ENCODE measurements around the gene APOA5. TPM values are rescaled to one million over a fixed set of nuclear protein-coding genes. Genes with fewer than 3 reads are reported as not detected.

APOA5 gene
- polyA plus RNA-seq, 3 donors = not detected

DNA sequence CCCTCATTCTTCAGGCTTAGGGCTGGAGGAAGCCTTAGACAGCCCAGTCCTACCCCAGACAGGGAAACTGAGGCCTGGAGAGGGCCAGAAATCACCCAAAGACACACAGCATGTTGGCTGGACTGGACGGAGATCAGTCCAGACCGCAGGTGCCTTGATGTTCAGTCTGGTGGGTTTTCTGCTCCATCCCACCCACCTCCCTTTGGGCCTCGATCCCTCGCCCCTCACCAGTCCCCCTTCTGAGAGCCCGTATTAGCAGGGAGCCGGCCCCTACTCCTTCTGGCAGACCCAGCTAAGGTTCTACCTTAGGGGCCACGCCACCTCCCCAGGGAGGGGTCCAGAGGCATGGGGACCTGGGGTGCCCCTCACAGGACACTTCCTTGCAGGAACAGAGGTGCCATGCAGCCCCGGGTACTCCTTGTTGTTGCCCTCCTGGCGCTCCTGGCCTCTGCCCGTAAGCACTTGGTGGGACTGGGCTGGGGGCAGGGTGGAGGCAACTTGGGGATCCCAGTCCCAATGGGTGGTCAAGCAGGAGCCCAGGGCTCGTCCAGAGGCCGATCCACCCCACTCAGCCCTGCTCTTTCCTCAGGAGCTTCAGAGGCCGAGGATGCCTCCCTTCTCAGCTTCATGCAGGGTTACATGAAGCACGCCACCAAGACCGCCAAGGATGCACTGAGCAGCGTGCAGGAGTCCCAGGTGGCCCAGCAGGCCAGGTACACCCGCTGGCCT lies 38.7 kb upstream of the APOA5 start:
- H3K4me3 Mint-ChIP-seq = no peak overlapping the region
- peaks cover 8% of the 10 kb centered on the region for H3K4me1 Mint-ChIP-seq
- Histone ChIP-seq H3K36me3 (replicated peaks in 1 of 2; ENCODE audit: control insufficient read depth in 1 of 2, insufficient read depth in 2 of 2, low read length in 2 of 2) (no peaks in the 10 kb centered on the region), H3K9ac (ENCODE audit: insufficient read depth, low read length, poor library complexity, severe bottlenecking) (no peak overlapping the region), H3K4me3 (replicated peaks in 1 of 3; ENCODE audit: low read depth in 2 of 3, low read length in 3 of 3) (no peak overlapping the region), H3K79me2 (ENCODE audit: insufficient read depth, low read length) (no peaks in the 10 kb centered on the region), H3K27ac (ENCODE audit: low read depth in 1 of 2, low read length in 2 of 2) (no peak overlapping the region), H3K4me1 (ENCODE audit: control insufficient read depth in 1 of 2, insufficient read depth in 2 of 2, low read length in 2 of 2) (peaks cover 7 to 8% of the 10 kb centered on the region in 2 donors), H4K20me1 (ENCODE audit: insufficient read depth, low read length) (no peaks in the 10 kb centered on the region), H3K9me3 (replicated peaks in 1 of 2; ENCODE audit: control insufficient read depth in 1 of 2, insufficient read depth in 1 of 2, low read length in 2 of 2) (no peaks in the 10 kb centered on the region), H3K27me3 (ENCODE audit: control insufficient read depth in 2 of 2, insufficient read depth in 2 of 2, low read length in 2 of 2) (no peaks in the 10 kb centered on the region), H2AFZ (ENCODE audit: insufficient read depth, low read depth, low read length, poor library complexity, severe bottlenecking) (no peak overlapping the region), H3K4me2 (replicated peaks; ENCODE audit: extremely low read depth, low read length, poor library complexity, severe bottlenecking) (no peak overlapping the region)
- no peaks in the 10 kb centered on the region for H3K36me3 Mint-ChIP-seq
- H3K27me3 Mint-ChIP-seq (ENCODE audit: low read depth in 3 of 3) = peaks cover 3 to 7% (median 4%) of the 10 kb centered on the region in 3 donors
- H3K27ac Mint-ChIP-seq = no peak overlapping the region
- no peak for DNase-seq
- TF ChIP-seq, protein P1, sequence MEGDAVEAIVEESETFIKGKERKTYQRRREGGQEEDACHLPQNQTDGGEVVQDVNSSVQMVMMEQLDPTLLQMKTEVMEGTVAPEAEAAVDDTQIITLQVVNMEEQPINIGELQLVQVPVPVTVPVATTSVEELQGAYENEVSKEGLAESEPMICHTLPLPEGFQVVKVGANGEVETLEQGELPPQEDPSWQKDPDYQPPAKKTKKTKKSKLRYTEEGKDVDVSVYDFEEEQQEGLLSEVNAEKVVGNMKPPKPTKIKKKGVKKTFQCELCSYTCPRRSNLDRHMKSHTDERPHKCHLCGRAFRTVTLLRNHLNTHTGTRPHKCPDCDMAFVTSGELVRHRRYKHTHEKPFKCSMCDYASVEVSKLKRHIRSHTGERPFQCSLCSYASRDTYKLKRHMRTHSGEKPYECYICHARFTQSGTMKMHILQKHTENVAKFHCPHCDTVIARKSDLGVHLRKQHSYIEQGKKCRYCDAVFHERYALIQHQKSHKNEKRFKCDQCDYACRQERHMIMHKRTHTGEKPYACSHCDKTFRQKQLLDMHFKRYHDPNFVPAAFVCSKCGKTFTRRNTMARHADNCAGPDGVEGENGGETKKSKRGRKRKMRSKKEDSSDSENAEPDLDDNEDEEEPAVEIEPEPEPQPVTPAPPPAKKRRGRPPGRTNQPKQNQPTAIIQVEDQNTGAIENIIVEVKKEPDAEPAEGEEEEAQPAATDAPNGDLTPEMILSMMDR (IDR thresholded peaks at IDR 0.05) = no peak
- 97% methylated on average over 15 of the region's 17 CpGs for WGBS (ENCODE audit: insufficient coverage)
- intact Hi-C loops (cut with micrococcal nuclease) = no loop called here
- H3K9me3 Mint-ChIP-seq = no peaks in the 10 kb centered on the region

GRCh38 chr11:116829525-116830183 lies 38.0 kb upstream of the APOA5 start, which contains the start of gene APOC3:
APOC3 (plus strand) TSS chr11:116829907; CDS start chr11:116830583, 676 bp downstream.
- Histone ChIP-seq H3K27ac (ENCODE audit: low read depth in 1 of 2, low read length in 2 of 2) (no peak within 1 kb of the TSS), H3K9ac (ENCODE audit: insufficient read depth, low read length, poor library complexity, severe bottlenecking) (no peak within 1 kb of the TSS), H3K36me3 (replicated peaks in 1 of 2; ENCODE audit: control insufficient read depth in 1 of 2, insufficient read depth in 2 of 2, low read length in 2 of 2) (no peaks in the 10 kb centered on the region), H3K9me3 (replicated peaks in 1 of 2; ENCODE audit: control insufficient read depth in 1 of 2, insufficient read depth in 1 of 2, low read length in 2 of 2) (no peaks in the 10 kb centered on the region), H3K79me2 (ENCODE audit: insufficient read depth, low read length) (no peaks in the 10 kb centered on the region), H4K20me1 (ENCODE audit: insufficient read depth, low read length) (no peaks in the 10 kb centered on the region), H3K27me3 (ENCODE audit: control insufficient read depth in 2 of 2, insufficient read depth in 2 of 2, low read length in 2 of 2) (no peaks in the 10 kb centered on the region), H3K4me1 (ENCODE audit: control insufficient read depth in 1 of 2, insufficient read depth in 2 of 2, low read length in 2 of 2) (peaks cover under 1 to 1% of the 10 kb centered on the region in 2 donors), H2AFZ (ENCODE audit: insufficient read depth, low read depth, low read length, poor library complexity, severe bottlenecking) (no peak within 1 kb of the TSS), H3K4me2 (replicated peaks; ENCODE audit: extremely low read depth, low read length, poor library complexity, severe bottlenecking) (no peak within 1 kb of the TSS), H3K4me3 (replicated peaks in 1 of 3; ENCODE audit: low read depth in 2 of 3, low read length in 3 of 3) (no peak within 1 kb of the TSS)
- intact Hi-C loops (cut with micrococcal nuclease) = no loop called here
- 65% methylated on average over 4 of the region's 9 CpGs for WGBS (ENCODE audit: insufficient coverage)
- H3K27ac Mint-ChIP-seq = no peak within 1 kb of the TSS
- no peak for DNase-seq
- TF ChIP-seq, protein P1 (IDR thresholded peaks at IDR 0.05) = no peak
- H3K36me3 Mint-ChIP-seq = no peaks in the 10 kb centered on the region
- H3K4me3 Mint-ChIP-seq = no peak within 1 kb of the TSS
- H3K9me3 Mint-ChIP-seq = no peaks in the 10 kb centered on the region
- peaks cover 1 to 4% (median 3%) of the 10 kb centered on the region in 3 donors for H3K27me3 Mint-ChIP-seq (ENCODE audit: low read depth in 3 of 3)
- H3K4me1 Mint-ChIP-seq = peaks cover under 1% of the 10 kb centered on the region
